SK-N-SH treated with all-trans-retinoic acid at 6 μM for 48 hours (cell line): ENCODE results near the gene ZNF891.

Experiments used
- SNAI2 ChIP-seq: fragments of 250-450 bp; sonication (Bioruptor Pico); IDR thresholded peaks from 2 replicates; pipeline ENCODE4 v1.5.0; 2020; ENCODE audit warnings: mild to moderate bottlenecking, moderate library complexity
- ZFP3 ChIP-seq: fragments of 250-450 bp; sonication (Bioruptor Pico); IDR thresholded peaks from 2 replicates; pipeline ENCODE4 v1.5.0; 2020; ENCODE audit warnings: mild to moderate bottlenecking, moderate library complexity
- ZFP30 ChIP-seq: fragments of 450-650 bp; formaldehyde crosslinking; IDR thresholded peaks from 2 replicates; pipeline ENCODE4 v1.5.0; 2022; ENCODE audit warnings: mild to moderate bottlenecking, moderate library complexity

GRCh38 chr12:133061954-133062353, 68.1 kb downstream of the ZNF891 start:
- no peak for TF ChIP-seq ZFP30 (CRISPR knock-in tag)
- TF ChIP-seq ZFP3 (CRISPR knock-in tag): no peak
- no peak for TF ChIP-seq SNAI2 (CRISPR knock-in tag)
